Mesenchymal stem cell (in vitro differentiated cells and primary cell): ENCODE measurements around the gene CHPT1.

Experiments
- DNase-seq: peaks from one replicate; pipeline ENCODE4 v3.0.0-alpha.2; 2013
- H2AFZ ChIP-seq: one replicate; pipeline ENCODE4 v1.6.1; 2013; ENCODE audit warnings: low read depth, mild to moderate bottlenecking, control low read depth, inconsistent platforms, low read length, moderate library complexity
- H2AK5ac ChIP-seq: 2 replicates; pipeline ENCODE4 v1.6.1; 2013; ENCODE audit warnings: low read length, moderate library complexity, mild to moderate bottlenecking, inconsistent platforms; ENCODE audit not compliant: severe bottlenecking
- H2BK120ac ChIP-seq: one replicate; pipeline ENCODE4 v1.6.1; 2013; ENCODE audit warnings: low read depth, mild to moderate bottlenecking, inconsistent platforms, low read length, moderate library complexity
- H2BK12ac ChIP-seq, 2 experiments: one replicate each; pipeline ENCODE4 v1.6.1; 2013; ENCODE audit warnings: inconsistent platforms in 2 of 2, low read length in 2 of 2, mild to moderate bottlenecking in 2 of 2, moderate library complexity in 2 of 2, control low read depth in 1 of 2
- H2BK15ac ChIP-seq: one replicate; pipeline ENCODE4 v1.6.1; 2013; ENCODE audit warnings: mild to moderate bottlenecking, low read depth, inconsistent platforms; ENCODE audit not compliant: poor library complexity, severe bottlenecking
- H2BK5ac ChIP-seq: 2 replicates; pipeline ENCODE4 v1.6.1; 2013; ENCODE audit warnings: low read depth, mild to moderate bottlenecking, low read length, control low read depth, inconsistent platforms; ENCODE audit not compliant: poor library complexity, severe bottlenecking
- H3K14ac ChIP-seq, 2 experiments: one replicate each; pipeline ENCODE4 v1.6.1; 2013; ENCODE audit warnings: inconsistent platforms in 2 of 2, low read length in 2 of 2, control low read depth in 1 of 2, mild to moderate bottlenecking in 1 of 2, moderate library complexity in 1 of 2
- H3K18ac ChIP-seq, 2 experiments: one replicate each; pipeline ENCODE4 v1.6.1; 2013; ENCODE audit warnings: inconsistent platforms in 2 of 2, low read length in 2 of 2, control low read depth in 1 of 2, low read depth in 1 of 2, mild to moderate bottlenecking in 1 of 2
- H3K23ac ChIP-seq, 2 experiments: one replicate each; pipeline ENCODE4 v1.6.1; 2013; ENCODE audit warnings: inconsistent platforms in 2 of 2, low read length in 2 of 2, mild to moderate bottlenecking in 2 of 2, moderate library complexity in 2 of 2, control low read depth in 1 of 2
- H3K27ac ChIP-seq: 2 replicates; pipeline ENCODE4 v1.5.1; 2013; ENCODE audit warnings: mild to moderate bottlenecking, moderate library complexity, low read length, control low read depth, inconsistent platforms; ENCODE audit not compliant: poor library complexity, severe bottlenecking
- H3K27me3 ChIP-seq, 2 experiments: 2 replicates each; pipeline versions ENCODE4 v1.6.1 to v1.7.0; 2013; ENCODE audit warnings: low read length in 2 of 2, mild to moderate bottlenecking in 2 of 2, moderate library complexity in 2 of 2, control low read depth in 1 of 2, inconsistent platforms in 1 of 2; ENCODE audit not compliant: control insufficient read depth in 1 of 2, insufficient read depth in 1 of 2
- H3K36me3 ChIP-seq, 2 experiments: 2 replicates each; pipeline versions ENCODE4 v1.6.1 to v1.7.0; 2013; ENCODE audit warnings: low read length in 2 of 2, control low read depth in 1 of 2, inconsistent platforms in 1 of 2, low read depth in 1 of 2, mild to moderate bottlenecking in 1 of 2; ENCODE audit not compliant: insufficient read depth in 2 of 2, control insufficient read depth in 1 of 2
- H3K4ac ChIP-seq, 2 experiments: one replicate each; pipeline ENCODE4 v1.6.1; 2013; ENCODE audit warnings: inconsistent platforms in 2 of 2, low read length in 2 of 2, mild to moderate bottlenecking in 2 of 2, moderate library complexity in 2 of 2, control low read depth in 1 of 2, low read depth in 1 of 2
- H3K4me1 ChIP-seq: 2 replicates; pipeline ENCODE4 v1.6.1; 2013; ENCODE audit warnings: low read depth, low read length, control low read depth; ENCODE audit not compliant: control insufficient read depth, insufficient read depth
- H3K4me2 ChIP-seq: 2 replicates; pipeline ENCODE4 v1.6.1; 2013; ENCODE audit warnings: low read length, mild to moderate bottlenecking, inconsistent platforms; ENCODE audit not compliant: poor library complexity, severe bottlenecking
- H3K4me3 ChIP-seq, 2 experiments: 2 replicates each; pipeline versions ENCODE4 v1.5.1 to v1.7.0; 2013; ENCODE audit warnings: low read length in 2 of 2, mild to moderate bottlenecking in 2 of 2, control low read depth in 1 of 2, low read depth in 1 of 2; ENCODE audit not compliant: insufficient read depth in 1 of 2
- H3K79me1 ChIP-seq: replicated peaks from 2 replicates; pipeline ENCODE4 v1.6.1; 2013; ENCODE audit warnings: mild to moderate bottlenecking, control low read depth, low read length, inconsistent platforms; ENCODE audit not compliant: poor library complexity, severe bottlenecking
- H3K9ac ChIP-seq: 2 replicates; pipeline ENCODE4 v1.7.0; 2013; ENCODE audit warnings: mild to moderate bottlenecking, low read length, moderate library complexity
- H3K9me3 ChIP-seq: 2 replicates; pipeline ENCODE4 v1.7.0; 2013; ENCODE audit warnings: mild to moderate bottlenecking, low read length; ENCODE audit not compliant: control insufficient read depth
- H4K8ac ChIP-seq: one replicate; pipeline ENCODE4 v1.6.1; 2013; ENCODE audit warnings: inconsistent platforms, mild to moderate bottlenecking, low read length, moderate library complexity
- H4K91ac ChIP-seq: one replicate; pipeline ENCODE4 v1.6.1; 2013; ENCODE audit warnings: mild to moderate bottlenecking, low read length, inconsistent platforms
- WGBS: methylation state at CpG from one replicate; pipeline ENCODE4 v1.1.7; 2013; ENCODE audit warnings: mixed read lengths; 5-methylcytosine and 5-hydroxymethylcytosine counted together

The CHPT1 gene

DNA sequence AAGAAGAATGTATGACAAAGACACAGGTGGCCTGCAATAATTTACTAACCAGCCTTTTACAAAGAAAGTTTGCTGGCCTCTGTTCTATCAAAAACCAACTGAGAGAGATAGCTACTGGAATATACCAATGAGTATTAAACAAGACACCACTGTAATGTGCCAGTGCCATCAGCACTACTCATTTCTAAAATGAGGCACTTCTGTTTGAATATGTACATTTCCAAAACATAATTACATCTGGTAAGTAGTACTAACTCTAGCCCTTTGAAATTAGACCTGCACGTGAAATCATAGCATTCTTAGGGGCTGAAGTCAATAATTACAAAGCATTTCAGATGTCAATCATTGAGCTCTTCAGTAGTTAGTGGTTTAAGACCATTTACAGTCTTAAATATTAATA is 48.8 kb downstream of the CHPT1 start:
- DNase-seq = no peak
- Histone ChIP-seq H2AK5ac (no peak overlapping the region), H3K23ac (no peak overlapping the region), H3K79me1 (no peaks in the 10 kb centered on the region), H2BK5ac (no peak overlapping the region), H3K4me3 (no peak overlapping the region), H2BK120ac (no peak overlapping the region), H3K9me3 (no peaks in the 10 kb centered on the region), H3K4ac (no peak overlapping the region), H2BK15ac (no peak overlapping the region), H3K4me2 (no peak overlapping the region), H3K18ac (no peak overlapping the region), H3K27ac (no peak overlapping the region), H4K91ac (no peak overlapping the region), H3K27me3 (no peaks in the 10 kb centered on the region), H3K36me3 (peaks cover 16 to 97% of the 10 kb centered on the region in 2 experiments), H3K4me1 (peaks cover 5% of the 10 kb centered on the region), H2AFZ (no peak overlapping the region), H3K14ac (no peak overlapping the region), H2BK12ac (no peak overlapping the region), H4K8ac (no peak overlapping the region), H3K9ac (no peak overlapping the region)
- no CpG with 5 or more reads among the region's 1 CpG for WGBS

GRCh38 chr12:101746661-101747060 is 49.2 kb downstream of the CHPT1 start:
- Histone ChIP-seq H3K4me3 (no peak overlapping the region), H3K9me3 (no peaks in the 10 kb centered on the region), H2BK120ac (no peak overlapping the region), H3K18ac (no peak overlapping the region), H2BK12ac (no peak overlapping the region), H3K27me3 (no peaks in the 10 kb centered on the region), H3K9ac (no peak overlapping the region), H3K4ac (no peak overlapping the region), H3K14ac (no peak overlapping the region), H2AFZ (no peak overlapping the region), H3K27ac (peak overlapping the region; percentile 47), H2BK15ac (no peak overlapping the region), H4K8ac (no peak overlapping the region), H2BK5ac (no peak overlapping the region), H4K91ac (no peak overlapping the region), H3K36me3 (peaks cover 16 to 97% of the 10 kb centered on the region in 2 experiments), H3K4me2 (no peak overlapping the region), H2AK5ac (no peak overlapping the region), H3K4me1 (peaks cover 5% of the 10 kb centered on the region), H3K79me1 (no peaks in the 10 kb centered on the region), H3K23ac (no peak overlapping the region)
- no peak for DNase-seq
- WGBS = no CpG with 5 or more reads among the region's 1 CpG

GRCh38 chr12:101747697-101748096 is 50.3 kb downstream of the CHPT1 start:
- Histone ChIP-seq H2BK15ac (no peak overlapping the region), H4K8ac (no peak overlapping the region), H2BK5ac (no peak overlapping the region), H3K27me3 (no peaks in the 10 kb centered on the region), H2AFZ (no peak overlapping the region), H2AK5ac (no peak overlapping the region), H3K9me3 (no peaks in the 10 kb centered on the region), H3K14ac (no peak overlapping the region), H3K4me1 (peaks cover 3% of the 10 kb centered on the region), H3K4ac (no peak overlapping the region), H3K27ac (no peak overlapping the region), H3K4me3 (no peak overlapping the region), H3K23ac (no peak overlapping the region), H3K18ac (no peak overlapping the region), H2BK12ac (no peak overlapping the region), H3K79me1 (no peaks in the 10 kb centered on the region), H2BK120ac (no peak overlapping the region), H3K36me3 (peaks cover 16 to 97% of the 10 kb centered on the region in 2 experiments), H4K91ac (no peak overlapping the region), H3K4me2 (no peak overlapping the region), H3K9ac (no peak overlapping the region)
- WGBS = 100% methylated on average over 1 of the region's 1 CpG
- no peak for DNase-seq

- Histone ChIP-seq H3K36me3 (peaks cover 16 to 94% of the 10 kb centered on the region in 2 experiments), H3K23ac (no peak overlapping the region), H3K9me3 (no peaks in the 10 kb centered on the region), H3K14ac (no peak overlapping the region), H2AK5ac (no peak overlapping the region), H3K18ac (no peak overlapping the region), H2BK15ac (no peak overlapping the region), H3K4me1 (no peaks in the 10 kb centered on the region), H2BK5ac (no peak overlapping the region), H2BK12ac (no peak overlapping the region), H2AFZ (no peak overlapping the region), H3K4me3 (no peak overlapping the region), H3K79me1 (no peaks in the 10 kb centered on the region), H3K27ac (no peak overlapping the region), H3K9ac (no peak overlapping the region), H2BK120ac (no peak overlapping the region), H3K4ac (no peak overlapping the region), H4K91ac (no peak overlapping the region), H4K8ac (no peak overlapping the region), H3K4me2 (no peak overlapping the region), H3K27me3 (no peaks in the 10 kb centered on the region)
- DNase-seq = no peak
- WGBS = no CpG with 5 or more reads among the region's 1 CpG
These were observed 51.5 kb downstream of the CHPT1 start for GRCh38 chr12:101748907-101749306.
